Right ventricle myocardium superior (tissue), 1 donor: ENCODE results near the gene CYP4A22. TPM values are rescaled to one million over a fixed set of nuclear protein-coding genes. Genes with fewer than 3 reads are reported as not detected.
"Not testable (repeated sequence)": the region's sequence is repeated elsewhere in the genome, so short reads cannot be mapped to it uniquely, and the experiment has no call there.

Source experiments
- ATAC-seq: fragments of 200-7000 bp; cut with Tn5 transposase; one replicate; pipeline ENCODE4 v1.9.1; 2020; ENCODE audit warnings: mild to moderate bottlenecking; ENCODE audit not compliant: poor library complexity
- DNase-seq: peaks from one replicate; pipeline ENCODE4 v3.0.0-alpha.2; 2020
- intact Hi-C: fragments of 100-400 bp; cut with DNase I; formaldehyde crosslinking; loops from one replicate; pipeline ENCODE4 v1.11.2; 2022
- total RNA-seq: library from RNA; stranded (reverse); fragmentation: NEBNext Ultra II Directional; extraction: Animal tissue kit (Norgen Biotek cat#: 25700); gene quantifications from one replicate; pipeline ENCODE4 v1.2.1, GENCODE V29; 2021
- donor health status: DM: no; HTN: yes; CAD: no; lungs with severe emphysema.

The CYP4A22 gene
- total RNA-seq, 1 donor from 2014 or later, result 0.16 TPM

- intact Hi-C loops, result loop anchor here (5.0 kb wide), 1 partner anchor 65 kb away; no protein-coding TSS in a partner anchor
- DNase-seq (no peak), ATAC-seq (no peak)
These were observed 54.8 kb downstream of the CYP4A22 start for GRCh38 chr1:47191940-47192457.

DNA sequence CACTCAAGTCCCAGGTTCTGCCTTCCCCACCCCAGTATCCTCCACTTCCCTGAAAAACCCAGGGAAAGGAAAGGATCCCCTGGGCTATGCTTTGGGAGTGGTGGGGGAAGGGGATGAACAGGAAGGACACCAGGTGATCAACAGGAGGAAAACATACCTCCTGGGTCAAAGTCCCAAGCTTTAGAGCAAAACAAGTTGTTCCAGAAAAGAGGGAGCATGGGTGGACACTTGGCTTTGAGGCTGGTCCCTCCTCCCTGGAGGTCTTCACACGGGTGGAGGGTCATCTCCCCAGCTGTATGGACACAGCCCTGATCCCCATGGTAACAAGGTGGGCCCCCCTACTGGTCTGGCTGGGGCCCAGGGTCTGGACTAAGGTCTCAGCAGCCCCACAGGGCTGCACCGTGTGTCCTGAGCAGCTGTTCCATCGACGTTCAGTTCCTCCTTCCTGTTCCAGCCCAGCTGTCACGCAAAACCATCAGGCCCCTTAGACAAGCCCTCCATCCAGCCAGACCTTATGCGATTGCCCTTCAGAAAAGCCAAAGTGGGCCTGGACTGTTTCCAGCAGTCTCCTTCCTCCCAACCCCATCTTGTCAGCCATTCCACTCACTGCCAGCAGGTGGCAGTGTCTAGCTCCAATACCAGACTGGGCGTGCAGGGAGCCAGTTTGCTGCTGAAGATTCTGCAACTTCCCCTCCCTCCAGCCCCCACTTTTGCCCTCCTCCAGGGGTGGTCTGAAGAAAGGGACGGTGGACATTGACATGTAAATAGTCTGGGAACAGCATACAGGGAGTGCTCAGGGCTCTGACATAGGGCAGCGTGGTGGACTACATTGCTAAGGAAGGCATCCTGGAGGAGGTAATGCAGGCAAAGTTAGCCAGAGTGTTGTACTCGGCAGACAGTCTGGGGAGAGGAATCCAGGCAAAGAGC is 55.5 kb downstream of the CYP4A22 start:
- DNase-seq (peak; percentile 89), ATAC-seq (peak; percentile 51)
- intact Hi-C loops, result loop anchor here (5.0 kb wide), 1 partner anchor 65 kb away; no protein-coding TSS in a partner anchor

- DNase-seq, ATAC-seq: not testable (repeated sequence)
- intact Hi-C loops, result loop anchor here (5.0 kb wide), 1 partner anchor 64 kb away; no protein-coding TSS in a partner anchor
These were observed 56.3 kb downstream of the CYP4A22 start for GRCh38 chr1:47193496-47193895.

DNA sequence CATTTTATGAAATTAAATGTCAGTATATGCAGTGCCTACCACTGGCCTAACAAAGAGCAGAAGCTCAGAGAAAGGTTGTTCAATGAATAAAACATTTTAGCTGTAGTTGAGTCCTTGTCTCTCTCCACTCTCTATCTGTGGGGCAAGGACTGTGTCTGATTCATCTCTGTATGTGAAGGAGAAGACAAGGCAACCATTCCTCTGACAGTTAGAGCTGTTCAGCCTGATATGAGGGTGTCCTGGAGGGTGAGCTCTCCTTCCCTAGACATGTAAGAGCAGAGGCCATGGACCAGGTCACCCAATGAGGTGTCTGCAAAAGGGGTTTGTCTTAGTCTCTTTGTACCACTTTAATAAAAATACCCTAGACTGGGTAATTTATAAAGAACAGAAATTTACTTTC is 57.1 kb downstream of the CYP4A22 start:
- ATAC-seq (no peak), DNase-seq (no peak)
- intact Hi-C loops, result loop anchor here (5.0 kb wide), 1 partner anchor 63 kb away; no protein-coding TSS in a partner anchor

- DNase-seq, intact Hi-C loops: not testable (repeated sequence)
- ATAC-seq, result peak; percentile 48
These were observed 58.7 kb downstream of the CYP4A22 start for GRCh38 chr1:47195981-47196380.

- no peak for ATAC-seq
- DNase-seq, result no peak
- intact Hi-C loops, result no loop called here
These were observed 59.4 kb downstream of the CYP4A22 start for GRCh38 chr1:47196622-47197021.

DNA sequence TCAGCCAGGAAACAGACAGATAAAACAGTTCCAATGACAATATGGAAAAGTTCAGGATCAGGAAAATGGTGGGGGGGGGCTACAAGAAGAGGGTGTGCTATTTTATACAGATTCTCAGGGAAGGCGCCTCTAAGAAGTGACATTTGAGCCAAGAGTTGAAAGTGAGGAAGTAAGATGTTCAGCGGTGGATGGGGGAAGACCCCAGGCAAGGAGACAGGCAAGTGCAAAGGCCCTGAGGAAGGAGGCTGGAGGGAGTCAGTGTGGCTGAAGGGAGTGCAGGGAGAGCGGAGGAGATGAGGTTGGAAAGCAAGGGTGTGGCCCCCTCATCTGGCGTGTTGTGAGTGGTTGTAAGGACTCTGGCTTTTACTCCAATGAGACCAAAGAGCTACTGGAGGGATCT is 61.0 kb downstream of the CYP4A22 start:
- intact Hi-C loops, result no loop called here
- no peak for DNase-seq
- no peak for ATAC-seq

Other genes with a start within 250 kb of the CYP4A22 start
- gene CYP4A11, start 196.0 kb upstream of the CYP4A22 start, total RNA-seq, result not detected
- gene CYP4X1, start 113.8 kb upstream of the CYP4A22 start, total RNA-seq, result 1.9 TPM
- 0.86 TPM for gene CYP4Z1, start 70.2 kb upstream of the CYP4A22 start, total RNA-seq
- gene PDZK1IP1, start 52.6 kb downstream of the CYP4A22 start, total RNA-seq, result not detected
- 3.8 TPM for gene TAL1, start 94.8 kb downstream of the CYP4A22 start, total RNA-seq
- 0.65 TPM for gene STIL, start 176.7 kb downstream of the CYP4A22 start, total RNA-seq
- 75.0 TPM for gene CMPK1, start 196.3 kb downstream of the CYP4A22 start, total RNA-seq